NCI-H2196 treated with DMSO at 0.1 percent for 48 hours (cell line): Measurements from ENCODE around the gene GIMAP8.
"Not testable (repeated sequence)": the region's sequence is repeated elsewhere in the genome, so short reads cannot be mapped to it uniquely, and the experiment has no call there.

Experiments
- DNase-seq: peaks from one replicate; lab custom pipeline; 2025; ENCODE audit not compliant: unreplicated experiment; lab: John Stamatoyannopoulos, UW

Gene GIMAP8

DNA sequence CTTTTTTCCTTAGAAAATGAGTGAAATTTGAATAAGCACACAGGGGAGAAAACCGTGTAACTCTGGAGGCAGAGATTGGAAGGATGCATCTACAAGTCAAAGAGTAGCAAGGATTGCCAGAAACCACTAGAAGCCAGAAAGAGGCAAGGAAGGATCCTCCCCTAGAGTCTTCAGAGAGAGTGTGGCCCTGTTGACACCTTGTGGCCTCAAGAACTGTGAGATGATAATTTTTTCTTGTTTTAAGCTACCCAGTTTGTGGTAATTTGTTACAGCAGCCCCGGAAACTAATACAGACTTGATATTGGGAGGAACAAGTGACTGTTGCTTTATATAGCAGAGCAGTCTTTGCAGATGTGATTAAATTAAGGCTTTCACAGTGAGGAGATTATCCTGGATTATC lies 60.6 kb downstream of the GIMAP8 start:
- DNase-seq = no peak

GRCh38 chr7:150513758-150514157 lies 63.3 kb downstream of the GIMAP8 start:
- DNase-seq = no peak

GRCh38 chr7:150514748-150515222 lies 64.4 kb downstream of the GIMAP8 start, which contains the start of gene GIMAP7:
Gene GIMAP7 (plus strand): TSS chr7:150514872. CDS start chr7:150519975, 5,103 bp downstream.
- no peak for DNase-seq

GRCh38 chr7:150515248-150516147 lies 65.1 kb downstream of the GIMAP8 start:
- DNase-seq = no peak

- no peak for DNase-seq
These were observed 66.7 kb downstream of the GIMAP8 start for GRCh38 chr7:150516956-150517745.

DNA sequence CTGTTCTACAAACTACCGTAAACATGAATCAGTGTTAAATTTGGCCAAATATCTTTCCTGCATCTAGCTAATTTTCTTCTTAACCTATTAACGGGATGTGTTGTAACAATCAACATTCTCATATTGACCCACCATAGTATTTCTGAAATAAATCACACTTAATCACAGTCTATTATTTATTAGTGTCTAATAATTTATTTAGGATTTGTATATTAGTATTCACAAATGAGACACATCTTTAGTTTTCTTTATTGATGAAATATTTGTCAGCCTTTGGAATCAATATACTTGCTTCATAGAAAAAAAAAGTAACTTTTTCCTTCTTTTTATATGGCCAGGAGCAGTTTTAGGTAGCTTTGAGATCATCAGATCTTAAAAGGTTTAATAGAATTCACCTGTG lies 68.9 kb downstream of the GIMAP8 start:
- no peak for DNase-seq

DNA sequence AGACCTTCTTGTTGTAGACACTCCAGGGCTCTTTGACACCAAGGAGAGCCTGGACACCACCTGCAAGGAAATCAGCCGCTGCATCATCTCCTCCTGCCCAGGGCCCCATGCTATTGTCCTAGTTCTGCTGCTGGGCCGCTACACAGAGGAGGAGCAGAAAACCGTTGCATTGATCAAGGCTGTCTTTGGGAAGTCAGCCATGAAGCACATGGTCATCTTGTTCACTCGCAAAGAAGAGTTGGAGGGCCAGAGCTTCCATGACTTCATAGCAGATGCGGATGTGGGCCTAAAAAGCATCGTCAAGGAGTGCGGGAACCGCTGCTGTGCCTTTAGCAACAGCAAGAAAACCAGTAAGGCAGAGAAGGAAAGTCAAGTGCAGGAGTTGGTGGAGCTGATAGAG lies 69.7 kb downstream of the GIMAP8 start:
- DNase-seq = no peak

GRCh38 chr7:150522931-150523330 lies 72.5 kb downstream of the GIMAP8 start:
- DNase-seq = not testable (repeated sequence)

DNA sequence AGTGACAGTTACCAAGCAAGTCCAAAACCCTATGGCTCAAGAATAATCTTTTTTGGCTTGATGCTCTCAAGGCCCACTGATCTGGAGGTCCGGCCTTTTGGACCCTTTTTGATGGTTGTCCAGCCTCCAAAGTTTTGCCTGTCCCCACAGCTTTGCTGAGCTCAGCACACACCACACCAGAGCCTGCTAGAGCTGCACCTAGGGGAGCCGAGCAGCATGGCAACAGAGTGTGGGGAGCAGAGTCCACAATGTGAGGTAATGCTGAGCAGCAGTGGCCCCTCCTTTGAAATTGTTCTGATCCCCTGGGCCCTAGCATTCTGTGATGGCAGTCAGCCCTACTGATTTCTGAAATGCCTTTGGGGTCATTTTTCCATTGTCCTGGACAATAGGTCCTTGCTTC lies 73.6 kb downstream of the GIMAP8 start:
- no peak for DNase-seq
